ENCODE results near the gene ADAM20.
"Not testable (repeated sequence)": the region's sequence is repeated elsewhere in the genome, so short reads cannot be mapped to it uniquely, and the experiment has no call there.

The ADAM20 gene

GRCh38 chr14:70534904-70535303 is at the start of gene ADAM20:
Gene ADAM20, minus strand, starts transcription at chr14:70535004. Its CDS starts 10,247 bp downstream, at chr14:70524757.
- no peak for DNase-seq (ENCODE audit: low read depth)

GRCh38 chr14:70576891-70577290 is 42.1 kb upstream of the ADAM20 start:
- no peak for DNase-seq (ENCODE audit: low read depth)

- DNase-seq (ENCODE audit: low read depth) = no peak
Observed at GRCh38 chr14:70573050-70573449, 38.2 kb upstream of the ADAM20 start.

- DNase-seq (ENCODE audit: low read depth) = no peak
Observed at GRCh38 chr14:70571139-70571538, 36.3 kb upstream of the ADAM20 start.

GRCh38 chr14:70567791-70568190 is 33.0 kb upstream of the ADAM20 start:
- no peak for DNase-seq (ENCODE audit: low read depth)

- no peak for DNase-seq (ENCODE audit: low read depth)
Observed at GRCh38 chr14:70563869-70564268, 29.1 kb upstream of the ADAM20 start.

- DNase-seq (ENCODE audit: low read depth) = no peak
Observed at GRCh38 chr14:70563417-70563816, 28.6 kb upstream of the ADAM20 start.

GRCh38 chr14:70558356-70558755 is 23.6 kb upstream of the ADAM20 start:
- DNase-seq (ENCODE audit: low read depth) = no peak

- DNase-seq (ENCODE audit: low read depth) = no peak
Observed at GRCh38 chr14:70555890-70556289, 21.1 kb upstream of the ADAM20 start.

- DNase-seq (ENCODE audit: low read depth) = no peak
Observed at GRCh38 chr14:70538087-70538486, 3.3 kb upstream of the ADAM20 start.

GRCh38 chr14:70536830-70537229 is 2.0 kb upstream of the ADAM20 start:
- DNase-seq (ENCODE audit: low read depth) = no peak

- DNase-seq (ENCODE audit: low read depth) = no peak
Observed at GRCh38 chr14:70530417-70530816, 4.4 kb downstream of the ADAM20 start.

- DNase-seq (ENCODE audit: low read depth) = no peak
Observed at GRCh38 chr14:70527501-70528105, 7.2 kb downstream of the ADAM20 start.

- DNase-seq (ENCODE audit: low read depth) = no peak
Observed at GRCh38 chr14:70525691-70526090, 9.1 kb downstream of the ADAM20 start.

GRCh38 chr14:70515811-70516210 is 19.0 kb downstream of the ADAM20 start:
- DNase-seq (ENCODE audit: low read depth) = no peak

- DNase-seq (ENCODE audit: low read depth) = no peak
Observed at GRCh38 chr14:70514168-70515069, 20.4 kb downstream of the ADAM20 start.

- no peak for DNase-seq (ENCODE audit: low read depth)
Observed at GRCh38 chr14:70498191-70498590, 36.6 kb downstream of the ADAM20 start.

GRCh38 chr14:70489579-70490200 is 45.1 kb downstream of the ADAM20 start:
- DNase-seq (ENCODE audit: low read depth) = no peak

- not testable (repeated sequence) for DNase-seq (ENCODE audit: low read depth)
Observed at GRCh38 chr14:70477356-70478105, 57.3 kb downstream of the ADAM20 start.

- not testable (repeated sequence) for DNase-seq (ENCODE audit: low read depth)
Observed at GRCh38 chr14:70475459-70475858, 59.3 kb downstream of the ADAM20 start.

- DNase-seq (ENCODE audit: low read depth) = no peak
Observed at GRCh38 chr14:70473825-70474224, 61.0 kb downstream of the ADAM20 start.
